A549 (cell line): ENCODE measurements around the gene MYO15A. TPM values are rescaled to one million over a fixed set of nuclear protein-coding genes. Genes with fewer than 3 reads are reported as not detected.

Experiments
- ATAC-seq, 2 experiments: fragments of 200-7000 bp in 1 of 2; fragments of >200 bp in 1 of 2; cut with Nextera tagmentation in 1 of 2; cut with Tn5 transposase in 1 of 2; 3 replicates each; pipeline versions ENCODE4 v1.8.0 to v1.9.1; 2018 to 2020; ENCODE audit warnings: mild to moderate bottlenecking in 1 of 2, moderate library complexity in 1 of 2
- CTCF ChIA-PET: fragments of 300-600 bp; sonication (Branson Sonifier 250); formaldehyde crosslinking; extraction: SDS; loops from one replicate; lab custom pipeline; 2021; ENCODE audit warnings: antibody characterized with exemption, inconsistent platforms; lab: Yijun Ruan, JAX
- POLR2A ChIA-PET: fragments of 350-600 bp; formaldehyde crosslinking; extraction: SDS; loops from one replicate; lab custom pipeline; 2021; ENCODE audit warnings: antibody characterized with exemption, inconsistent platforms; lab: Yijun Ruan, JAX
- DNase-seq, 2 experiments: peaks; one replicate each; pipeline versions ENCODE4 v3.0.0 to v3.0.0-alpha.2; 2011 to 2016; ENCODE audit warnings: low read depth in 1 of 2, low spot score in 1 of 2
- FAIRE-seq: peaks from 2 replicates; lab custom pipeline; 2011; peaks lifted over from hg19 to GRCh38; lab: Jason Lieb, UNC
- H3K27ac ChIP-seq, 2 experiments: fragments of >200 bp; sonication (Bioruptor Twin); formaldehyde crosslinking; 3 replicates each; pipeline ENCODE4 v1.5.1; 2016 to 2017
- H3K4me1 ChIP-seq: fragments of >200 bp; sonication (Bioruptor Twin); formaldehyde crosslinking; 3 replicates; pipeline ENCODE4 v1.6.1; 2016
- H3K4me2 ChIP-seq: fragments of >200 bp; sonication (Bioruptor Twin); formaldehyde crosslinking; 3 replicates; pipeline ENCODE4 v1.6.1; 2016
- H3K4me3 ChIP-seq: fragments of >200 bp; sonication (Bioruptor Twin); formaldehyde crosslinking; 3 replicates; pipeline ENCODE4 v1.5.1; 2016
- H3K9me3 ChIP-seq: fragments of >200 bp; sonication (Bioruptor Twin); formaldehyde crosslinking; 3 replicates; pipeline ENCODE4 v1.6.1; 2016
- BCL3 ChIP-seq: fragments of >200 bp; sonication (Bioruptor Twin); formaldehyde crosslinking; IDR thresholded peaks from 3 replicates; pipeline ENCODE4 v1.6.1; 2016
- BHLHE40 ChIP-seq: IDR thresholded peaks from 2 replicates; pipeline ENCODE4 v1.6.1; 2012; ENCODE audit warnings: low read depth, low read length, inconsistent platforms
- CBX2 ChIP-seq: fragments of 200-600 bp; sonication (generic); IDR thresholded peaks from 2 replicates; pipeline ENCODE4 v1.6.1; 2016; ENCODE audit warnings: low read depth, mild to moderate bottlenecking, borderline replicate concordance
- CEBPB ChIP-seq, 2 experiments: fragments of >200 bp in 1 of 2; sonication (Bioruptor Twin) in 1 of 2; formaldehyde crosslinking in 1 of 2; IDR thresholded peaks; 2 replicates each; pipeline ENCODE4 v1.6.1; 2012 to 2016
- E2F6 ChIP-seq: IDR thresholded peaks from 2 replicates; pipeline ENCODE4 v1.6.1; 2012; ENCODE audit warnings: low read depth, borderline replicate concordance
- EHF ChIP-seq: fragments of 250-450 bp; sonication (Bioruptor Pico); IDR thresholded peaks from 2 replicates; pipeline ENCODE4 v1.5.0; 2020; ENCODE audit warnings: mild to moderate bottlenecking
- EHMT2 ChIP-seq: fragments of 200-600 bp; sonication (generic); IDR thresholded peaks from 2 replicates; pipeline ENCODE4 v1.6.1; 2016; ENCODE audit warnings: antibody characterized with exemption, low read depth, mild to moderate bottlenecking, moderate library complexity
- EP300 ChIP-seq, 2 experiments: fragments of >200 bp; sonication (Bioruptor Twin); formaldehyde crosslinking; IDR thresholded peaks; 2 replicates in 1 of 2; 3 replicates in 1 of 2; pipeline ENCODE4 v1.6.1; 2016 to 2017
- FOSB ChIP-seq: fragments of 250-450 bp; sonication (Bioruptor Pico); IDR thresholded peaks from 2 replicates; pipeline ENCODE4 v1.5.0; 2020; ENCODE audit warnings: mild to moderate bottlenecking, moderate library complexity
- FOXS1 ChIP-seq: fragments of 250-450 bp; sonication (Bioruptor Pico); IDR thresholded peaks from 2 replicates; pipeline ENCODE4 v1.5.0; 2020; ENCODE audit warnings: mild to moderate bottlenecking, moderate library complexity
- GATA3 ChIP-seq: IDR thresholded peaks from 2 replicates; pipeline ENCODE4 v1.6.1; 2012; ENCODE audit warnings: borderline replicate concordance
- HDAC2 ChIP-seq: fragments of 200-600 bp; sonication (generic); IDR thresholded peaks from 2 replicates; pipeline ENCODE4 v1.6.1; 2016
- HOXB13 ChIP-seq: fragments of 250-450 bp; sonication (Bioruptor Pico); IDR thresholded peaks from 2 replicates; pipeline ENCODE4 v1.5.0; 2020; ENCODE audit warnings: low read depth, mild to moderate bottlenecking, moderate library complexity
- HOXB5 ChIP-seq: fragments of 250-450 bp; sonication (Bioruptor Pico); IDR thresholded peaks from 2 replicates; pipeline ENCODE4 v1.5.0; 2020; ENCODE audit warnings: mild to moderate bottlenecking, moderate library complexity
- JUNB ChIP-seq: fragments of >200 bp; sonication (Bioruptor Twin); formaldehyde crosslinking; IDR thresholded peaks from 2 replicates; pipeline ENCODE4 v1.6.1; 2016
- MAFK ChIP-seq: fragments of 450-650 bp; IDR thresholded peaks from 2 replicates; pipeline ENCODE4 v1.6.1; 2014; ENCODE audit not compliant: partially characterized antibody
- MAZ ChIP-seq: fragments of 150-350 bp; IDR thresholded peaks from 2 replicates; pipeline ENCODE4 v1.6.1; 2014; ENCODE audit warnings: antibody characterized with exemption, low read depth, low read length, borderline replicate concordance
- MYC ChIP-seq: IDR thresholded peaks from 2 replicates; pipeline ENCODE4 v1.6.1; 2012; ENCODE audit warnings: mild to moderate bottlenecking, inconsistent platforms, low read length, improper control_type of control experiment, borderline replicate concordance
- NFE2L2 ChIP-seq: fragments of 150-350 bp; conservative IDR thresholded peaks from 2 replicates; pipeline ENCODE4 v1.6.1; 2014; ENCODE audit warnings: low read length
- POLR2A ChIP-seq: IDR thresholded peaks from 2 replicates; pipeline ENCODE4 v1.6.1; 2012; ENCODE audit warnings: mild to moderate bottlenecking, low read length
- POLR2AphosphoS2 ChIP-seq: conservative IDR thresholded peaks from 2 replicates; pipeline ENCODE4 v1.6.1; 2012; ENCODE audit warnings: low read length, improper control_type of control experiment, inconsistent platforms
- RCOR1 ChIP-seq: fragments of 150-350 bp; IDR thresholded peaks from 2 replicates; pipeline ENCODE4 v1.6.1; 2014; ENCODE audit warnings: antibody characterized with exemption, low read length, low read depth
- REST ChIP-seq: fragments of 200-600 bp; sonication (generic); IDR thresholded peaks from 2 replicates; pipeline ENCODE4 v1.6.1; 2016; ENCODE audit warnings: antibody characterized with exemption, mild to moderate bottlenecking, moderate library complexity
- RFX5 ChIP-seq: fragments of 450-650 bp; IDR thresholded peaks from 2 replicates; pipeline ENCODE4 v1.7.1; 2014; ENCODE audit warnings: antibody characterized with exemption, mild to moderate bottlenecking, moderate library complexity
- SMC3 ChIP-seq: fragments of >200 bp; sonication (Bioruptor Twin); formaldehyde crosslinking; IDR thresholded peaks from 3 replicates; pipeline ENCODE4 v1.6.1; 2018; ENCODE audit warnings: inconsistent platforms
- SREBF2 ChIP-seq: fragments of 450-650 bp; IDR thresholded peaks from 2 replicates; pipeline ENCODE4 v1.6.1; 2014; ENCODE audit warnings: mild to moderate bottlenecking, moderate library complexity
- TFCP2L1 ChIP-seq: fragments of 250-450 bp; sonication (Bioruptor Pico); IDR thresholded peaks from 2 replicates; pipeline ENCODE4 v1.5.0; 2021; ENCODE audit warnings: mild to moderate bottlenecking
- TP53 ChIP-seq: fragments of 250-450 bp; sonication (Bioruptor Pico); IDR thresholded peaks from 2 replicates; pipeline ENCODE4 v1.5.0; 2021; ENCODE audit warnings: mild to moderate bottlenecking, moderate library complexity
- WGBS: methylation state at CpG from one replicate; pipeline ENCODE4 v1.1.6; 2017; ENCODE audit errors: missing lambda C conversion rate; 5-methylcytosine and 5-hydroxymethylcytosine counted together
- polyA plus RNA-seq, 4 experiments: library from polyadenylated mRNA; depleted of rRNA in 3 of 4; stranded (reverse); fragments of >200 nt; fragmentation: RNase III in 1 of 4; extraction: RNeasy Plus Mini Kit Qiagen cat#74134 plus additional on column Dnase treatment in 1 of 4; gene quantifications; 2 replicates in 3 of 4; 3 replicates in 1 of 4; pipeline ENCODE4 v1.2.3, GENCODE V29; 2011 to 2017
- TF ChIP-seq, protein P1 (sequence below): fragments of >200 bp; sonication (Bioruptor Twin); formaldehyde crosslinking; IDR thresholded peaks from 2 replicates; pipeline ENCODE4 v1.6.1; 2016
- TF ChIP-seq, protein P2 (sequence below): IDR thresholded peaks from 2 replicates; pipeline ENCODE4 v1.6.1; 2012

MYO15A gene
- polyA plus RNA-seq, 2 of the 4 experiments (the other 2 are of a cell fraction) = 0.22 to 0.26 TPM

DNA sequence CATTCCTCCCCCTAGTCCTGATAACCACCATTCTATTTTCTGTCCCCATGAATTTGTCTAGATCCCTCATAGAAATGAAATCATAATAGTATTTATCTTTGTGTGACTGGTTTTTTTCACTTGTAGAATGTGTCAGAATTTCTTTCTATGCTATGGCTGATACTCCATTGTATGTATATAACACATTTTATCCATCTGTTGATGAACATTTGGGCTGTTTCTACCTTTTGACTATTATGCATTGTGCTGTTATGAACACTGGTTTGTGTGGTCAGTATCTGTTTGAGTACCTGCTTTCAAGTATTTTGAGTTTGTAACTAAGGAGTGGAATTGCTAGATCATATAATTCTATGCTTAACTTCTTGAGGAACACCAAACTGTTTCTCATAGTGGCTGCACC, 36.8 kb upstream of the MYO15A start:
- Histone ChIP-seq H3K4me1 (peaks cover 12% of the 10 kb centered on the region; the same call in 1 of the 3 replicates), H3K27ac (no peak overlapping the region), H3K4me3 (no peak overlapping the region), H3K4me2 (no peak overlapping the region), H3K9me3 (no peaks in the 10 kb centered on the region)
- no peak for ATAC-seq
- CTCF ChIA-PET = interaction anchor here (1.3 kb wide), 1 partner anchor 13 kb away, joined by 3 read pairs; no protein-coding TSS in a partner anchor
- TF ChIP-seq FOSB (CRISPR knock-in tag) (no peak), NFE2L2 (no peak), MYC (no peak), POLR2AphosphoS2 (no peak), EP300 (IDR thresholded peaks at IDR 0.05) (no peak), POLR2A (no peak), FOXS1 (CRISPR knock-in tag) (no peak), RCOR1 (no peak), EHMT2 (no peak), MAZ (no peak), BHLHE40 (no peak), TFCP2L1 (CRISPR knock-in tag) (no peak), GATA3 (no peak)
- TF ChIP-seq, protein P1, sequence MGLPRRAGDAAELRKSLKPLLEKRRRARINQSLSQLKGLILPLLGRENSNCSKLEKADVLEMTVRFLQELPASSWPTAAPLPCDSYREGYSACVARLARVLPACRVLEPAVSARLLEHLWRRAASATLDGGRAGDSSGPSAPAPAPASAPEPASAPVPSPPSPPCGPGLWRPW = no peak
- POLR2A ChIA-PET = no interaction called here
- DNase-seq = no peak
- FAIRE-seq = peak; percentile 79

DNA sequence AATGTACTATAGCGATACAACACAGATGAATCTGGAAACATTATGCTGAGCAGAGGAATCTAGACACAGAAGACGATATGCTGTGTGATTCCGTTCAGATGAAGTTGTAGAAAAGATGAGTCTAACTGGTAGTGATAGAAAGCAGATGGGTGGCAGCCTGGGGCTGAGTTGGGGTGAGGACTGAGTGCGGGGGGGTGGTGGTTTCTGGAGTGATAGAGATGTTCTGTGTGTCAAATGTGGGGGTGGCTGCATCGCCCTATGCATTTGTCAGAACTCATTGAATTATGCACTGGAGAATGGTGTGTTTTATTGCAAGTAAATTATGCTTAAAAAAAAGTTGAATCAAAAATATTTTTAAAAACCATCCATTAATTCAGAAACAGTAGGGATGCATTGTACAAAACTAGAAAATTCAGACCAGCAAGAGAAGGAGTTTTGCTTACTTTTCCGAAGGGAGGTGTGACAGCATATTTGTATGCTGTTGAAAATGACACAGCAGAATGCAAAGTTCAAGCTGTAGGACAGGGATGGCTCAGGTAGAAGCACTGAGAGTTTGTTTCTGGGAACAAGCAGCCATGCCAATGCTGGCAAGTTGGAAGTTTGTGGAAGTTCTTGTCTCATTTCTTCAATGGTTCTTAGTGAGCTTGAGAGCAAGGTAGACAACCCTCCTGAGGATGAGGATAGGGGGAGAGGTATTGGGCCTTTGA, 33.8 kb upstream of the MYO15A start:
- POLR2A ChIA-PET = no interaction called here
- CTCF ChIA-PET = interaction anchor here (0.9 kb wide), 1 partner anchor 8 kb away, joined by 3 read pairs; no protein-coding TSS in a partner anchor

GRCh38 chr17:18076936-18077335, 31.6 kb upstream of the MYO15A start:
- Histone ChIP-seq H3K4me3 (no peak overlapping the region), H3K4me2 (no peak overlapping the region), H3K9me3 (no peaks in the 10 kb centered on the region), H3K27ac (no peak overlapping the region), H3K4me1 (peaks cover 6% of the 10 kb centered on the region; the same call in 1 of the 3 replicates)
- no peak for DNase-seq
- FAIRE-seq = no peak
- ATAC-seq = peak in 1 of 2 experiments; percentile 33; a peak in 2 of 6 replicates
- 74% methylated on average over 7 of the region's 7 CpGs for WGBS
- CTCF ChIA-PET = interaction anchor here (1.0 to 2.1 kb wide), 3 partner anchors 10 to 158 kb away, joined by 3 to 6 read pairs (median 3); no protein-coding TSS in a partner anchor
- POLR2A ChIA-PET = no interaction called here
- TF ChIP-seq HOXB5 (no peak), GATA3 (no peak), E2F6 (no peak), REST (no peak), BCL3 (no peak), EHMT2 (no peak), CBX2 (no peak), HOXB13 (CRISPR knock-in tag) (no peak), JUNB (no peak), HDAC2 (no peak), TFCP2L1 (CRISPR knock-in tag) (no peak), SREBF2 (no peak), CEBPB (IDR thresholded peaks at IDR 0.05) (no peak), TP53 (no peak), EHF (no peak), SMC3 (no peak)
- TF ChIP-seq, protein P2, sequence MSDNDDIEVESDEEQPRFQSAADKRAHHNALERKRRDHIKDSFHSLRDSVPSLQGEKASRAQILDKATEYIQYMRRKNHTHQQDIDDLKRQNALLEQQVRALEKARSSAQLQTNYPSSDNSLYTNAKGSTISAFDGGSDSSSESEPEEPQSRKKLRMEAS = no peak

More for the DNA sequence above, 33.8 kb upstream of the MYO15A start:
- WGBS = 77% methylated on average over 6 of the region's 6 CpGs
- Histone ChIP-seq H3K4me2 (no peak overlapping the region), H3K4me1 (peaks cover 6% of the 10 kb centered on the region; the same call in 1 of the 3 replicates), H3K9me3 (no peaks in the 10 kb centered on the region), H3K27ac (no peak overlapping the region), H3K4me3 (no peak overlapping the region)
- TF ChIP-seq MAFK = peak; percentile 31
- TF ChIP-seq RFX5 = no peak
- TF ChIP-seq, protein P1 = no peak
- no peak for TF ChIP-seq BHLHE40
- no peak for TF ChIP-seq TP53
- FAIRE-seq (peak; percentile 67), ATAC-seq (no peak; a peak in 1 of 6 replicates), DNase-seq (no peak)
